SU-DHL-6 (cell line): ENCODE results near the gene CCDC137.

Experiments
- H2AFZ ChIP-seq: fragments of 200-600 bp; sonication (generic); 2 replicates; pipeline ENCODE4 v1.6.1; 2014; ENCODE audit warnings: low read depth, mild to moderate bottlenecking, moderate library complexity, mixed read lengths, antibody characterized with exemption, low read length; ENCODE audit not compliant: severe bottlenecking
- H3F3A ChIP-seq: fragments of 200-600 bp; shearing (Covaris generic); 2 replicates; pipeline ENCODE4 v1.6.0; 2016; ENCODE audit warnings: antibody characterized with exemption, mild to moderate bottlenecking; ENCODE audit not compliant: insufficient read depth
- H3K27ac ChIP-seq: fragments of 200-600 bp; sonication (generic); 2 replicates; pipeline ENCODE4 v1.5.1; 2016; ENCODE audit warnings: low read depth, mild to moderate bottlenecking, low read length, moderate library complexity, mixed read lengths
- H3K27me3 ChIP-seq: fragments of 200-600 bp; sonication (generic), shearing (Covaris generic); 2 replicates; pipeline ENCODE4 v1.6.0; 2014; ENCODE audit warnings: mild to moderate bottlenecking, low read length
- H3K36me3 ChIP-seq: fragments of 200-600 bp; sonication (generic); 2 replicates; pipeline ENCODE4 v1.6.1; 2014; ENCODE audit warnings: mild to moderate bottlenecking, low read length, mixed read lengths
- H3K4me2 ChIP-seq: fragments of 300-600, 200-600 bp; shearing (Covaris generic), sonication (generic); 2 replicates; pipeline ENCODE4 v1.6.0; 2014; ENCODE audit warnings: low read length, low read depth, mild to moderate bottlenecking; ENCODE audit not compliant: poor library complexity, severe bottlenecking
- H3K4me3 ChIP-seq: fragments of 200-600 bp; sonication (generic); 2 replicates; pipeline ENCODE4 v1.5.1; 2014; ENCODE audit warnings: antibody characterized with exemption, low read length, mild to moderate bottlenecking, mixed read lengths; ENCODE audit not compliant: insufficient read depth, poor library complexity, severe bottlenecking
- H3K79me2 ChIP-seq: fragments of 200-600 bp; sonication (generic); 2 replicates; pipeline ENCODE4 v1.6.1; 2014; ENCODE audit warnings: mild to moderate bottlenecking, low read length, moderate library complexity; ENCODE audit not compliant: insufficient read depth
- H3K9ac ChIP-seq: fragments of 200-600 bp; sonication (generic); 2 replicates; pipeline ENCODE4 v1.7.0; 2014; ENCODE audit warnings: mild to moderate bottlenecking, low read length
- H3K9me2 ChIP-seq: fragments of 200-600 bp; sonication (generic); replicated peaks from 2 replicates; pipeline ENCODE4 v1.6.1; 2014; ENCODE audit warnings: low read length; ENCODE audit not compliant: insufficient read depth
- H3K9me3 ChIP-seq: fragments of 200-600 bp; sonication (generic); 2 replicates; pipeline ENCODE4 v1.6.1; 2014; ENCODE audit warnings: low read length, mixed read lengths; ENCODE audit not compliant: insufficient read depth
- H4K20me1 ChIP-seq: fragments of 200-600 bp; sonication (generic); 2 replicates; pipeline ENCODE4 v1.6.1; 2014; ENCODE audit warnings: low read depth, mild to moderate bottlenecking, antibody characterized with exemption, low read length, moderate library complexity, mixed read lengths
- CTCF ChIP-seq: fragments of 200-600 bp; sonication (generic); IDR thresholded peaks from one replicate; pipeline ENCODE4 v1.5.1; 2017; ENCODE audit warnings: antibody characterized with exemption, mild to moderate bottlenecking, low read length, moderate library complexity; ENCODE audit not compliant: insufficient read depth, poor library complexity, severe bottlenecking
- EZH2phosphoT487 ChIP-seq: fragments of 200-600 bp; sonication (generic), shearing (Covaris generic); conservative IDR thresholded peaks from 2 replicates; pipeline ENCODE4 v1.6.1; 2018; ENCODE audit warnings: mild to moderate bottlenecking, antibody characterized with exemption, low read length, moderate library complexity, mixed read lengths

Gene CCDC137

DNA sequence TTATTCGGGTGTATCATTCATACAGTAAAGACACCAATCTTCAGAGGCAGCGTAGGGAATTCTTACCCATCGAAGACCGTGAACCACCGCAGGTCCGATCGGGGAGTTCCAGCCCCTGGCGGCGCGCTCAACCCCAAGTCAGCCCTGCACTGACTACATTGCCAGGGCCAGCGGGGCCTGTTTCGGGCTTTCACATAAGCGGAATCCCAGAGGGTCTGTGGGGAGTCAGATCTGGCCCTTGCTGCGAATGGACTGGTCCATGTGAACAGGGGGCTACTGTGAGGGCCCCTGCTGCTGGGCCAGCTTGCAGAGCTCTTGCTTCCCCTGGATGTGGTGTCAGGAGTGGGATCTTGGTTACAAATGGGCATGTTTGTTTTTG is 17.8 kb upstream of the CCDC137 start:
- Histone ChIP-seq H3K9ac (no peak overlapping the region), H3K36me3 (no peaks in the 10 kb centered on the region), H3K79me2 (no peaks in the 10 kb centered on the region), H3K27ac (no peak overlapping the region), H3K9me2 (no peaks in the 10 kb centered on the region), H3K4me2 (no peak overlapping the region), H3K27me3 (no peaks in the 10 kb centered on the region), H4K20me1 (no peaks in the 10 kb centered on the region), H3K9me3 (no peaks in the 10 kb centered on the region), H3F3A (no peaks in the 10 kb centered on the region), H3K4me3 (no peak overlapping the region), H2AFZ (no peak overlapping the region)
- no peak for TF ChIP-seq EZH2phosphoT487
- no peak for TF ChIP-seq CTCF

DNA sequence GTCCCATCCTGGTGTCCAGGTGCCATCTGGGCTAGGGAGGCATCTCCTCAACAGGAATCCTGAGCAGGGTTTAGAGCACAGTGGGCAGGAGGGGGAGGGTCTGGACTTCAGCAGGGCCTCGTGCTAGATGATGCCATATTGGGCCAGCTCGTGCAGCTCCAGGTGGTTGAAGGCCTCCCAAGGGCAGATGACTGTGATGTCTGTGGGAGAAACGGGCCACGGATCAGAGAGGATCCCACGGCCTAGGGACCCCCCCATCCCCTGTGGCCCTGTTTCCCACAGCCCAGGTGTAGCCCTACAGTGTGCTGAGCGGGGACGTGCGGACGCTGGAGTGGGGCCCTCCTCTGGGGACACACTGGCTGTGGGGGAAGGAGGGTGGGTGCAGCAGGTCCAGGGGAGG is 15.6 kb upstream of the CCDC137 start:
- H3K27me3 ChIP-seq = no peaks in the 10 kb centered on the region
- no peak overlapping the region for H3K9ac ChIP-seq
- no peaks in the 10 kb centered on the region for H3K9me2 ChIP-seq
- H3K27ac ChIP-seq = no peak overlapping the region
- H4K20me1 ChIP-seq = no peaks in the 10 kb centered on the region
- H3K9me3 ChIP-seq = no peaks in the 10 kb centered on the region
- H2AFZ ChIP-seq = no peak overlapping the region
- H3F3A ChIP-seq = no peaks in the 10 kb centered on the region
- H3K4me2 ChIP-seq = no peak overlapping the region
- no peak overlapping the region for H3K4me3 ChIP-seq
- H3K36me3 ChIP-seq = no peaks in the 10 kb centered on the region
- H3K79me2 ChIP-seq = no peaks in the 10 kb centered on the region
- no peak for TF ChIP-seq CTCF
- no peak for TF ChIP-seq EZH2phosphoT487

GRCh38 chr17:81651692-81652091 is 14.8 kb upstream of the CCDC137 start:
- Histone ChIP-seq H3K9me3 (no peaks in the 10 kb centered on the region), H3K27ac (no peak overlapping the region), H3F3A (no peaks in the 10 kb centered on the region), H3K36me3 (no peaks in the 10 kb centered on the region), H2AFZ (no peak overlapping the region), H3K9me2 (no peaks in the 10 kb centered on the region), H3K4me3 (no peak overlapping the region), H4K20me1 (no peaks in the 10 kb centered on the region), H3K4me2 (no peak overlapping the region), H3K27me3 (no peaks in the 10 kb centered on the region), H3K9ac (no peak overlapping the region), H3K79me2 (no peaks in the 10 kb centered on the region)
- TF ChIP-seq CTCF (no peak), EZH2phosphoT487 (no peak)
